CD4-positive, alpha-beta T cell (primary cell): ENCODE measurements around the gene HSF4. TPM values are rescaled to one million over a fixed set of nuclear protein-coding genes. Genes with fewer than 3 reads are reported as not detected.

Experiments used
- ATAC-seq: fragments of 200-7000 bp; cut with Tn5 transposase; one replicate; pipeline ENCODE4 v1.10.0; 2022; ENCODE audit warnings: mild to moderate bottlenecking; ENCODE audit not compliant: poor library complexity
- CTCF ChIA-PET: fragments of 350-600 bp; sonication (Branson Sonifier 250); formaldehyde crosslinking; loops from one replicate; lab custom pipeline; 2021; ENCODE audit warnings: antibody characterized with exemption, inconsistent platforms; lab: Charles Lee
- POLR2A ChIA-PET: fragments of 350-600 bp; sonication (Branson Sonifier 250); formaldehyde crosslinking; loops from one replicate; lab custom pipeline; 2021; ENCODE audit warnings: antibody characterized with exemption, inconsistent platforms; lab: Charles Lee
- DNase-seq, 14 experiments: peaks; one replicate each; pipeline ENCODE4 v3.0.0-alpha.2; 2013 to 2020; ENCODE audit warnings: mixed read lengths in 2 of 14
- H3K27ac ChIP-seq, 2 donors: one replicate each; pipeline versions ENCODE4 v1.5.1 to v1.7.0; 2013; ENCODE audit warnings: low read length in 2 of 2, low read depth in 1 of 2, mild to moderate bottlenecking in 1 of 2
- H3K27me3 ChIP-seq, 2 experiments: 1 replicate in 1 of 2; 2 replicates in 1 of 2; pipeline versions ENCODE4 v1.6.1 to v1.7.0; 2013; ENCODE audit warnings: low read length in 2 of 2, control low read depth in 1 of 2, mild to moderate bottlenecking in 1 of 2, moderate library complexity in 1 of 2; ENCODE audit not compliant: insufficient read depth in 2 of 2, control insufficient read depth in 1 of 2
- H3K36me3 ChIP-seq: one replicate; pipeline ENCODE4 v1.6.1; 2013; ENCODE audit warnings: low read length, control low read depth; ENCODE audit not compliant: insufficient read depth
- H3K4me1 ChIP-seq: one replicate; pipeline ENCODE4 v1.6.1; 2013; ENCODE audit warnings: low read length, control low read depth; ENCODE audit not compliant: insufficient read depth
- H3K4me3 ChIP-seq: one replicate; pipeline ENCODE4 v1.5.1; 2013; ENCODE audit warnings: mild to moderate bottlenecking, low read length, moderate library complexity
- H3K9me3 ChIP-seq, 2 experiments: 1 replicate in 1 of 2; 2 replicates in 1 of 2; pipeline versions ENCODE4 v1.6.1 to v1.7.0; 2013; ENCODE audit warnings: low read length in 2 of 2, mild to moderate bottlenecking in 2 of 2, control low read depth in 1 of 2, moderate library complexity in 1 of 2; ENCODE audit not compliant: control insufficient read depth in 1 of 2, insufficient read depth in 1 of 2
- H3K27ac Mint-ChIP-seq: one replicate; pipeline ENCODE4 v1.8.0; 2020; ENCODE audit warnings: mixed read lengths
- H3K27me3 Mint-ChIP-seq: one replicate; pipeline ENCODE4 v1.8.0; 2021; ENCODE audit warnings: mixed read lengths
- H3K36me3 Mint-ChIP-seq: one replicate; pipeline ENCODE4 v1.8.0; 2021; ENCODE audit warnings: low read depth, mixed read lengths
- H3K4me1 Mint-ChIP-seq: one replicate; pipeline ENCODE4 v1.8.0; 2021; ENCODE audit warnings: low read depth, mixed read lengths
- H3K4me3 Mint-ChIP-seq: one replicate; pipeline ENCODE4 v1.8.0; 2020; ENCODE audit warnings: mild to moderate bottlenecking, mixed read lengths
- H3K9me3 Mint-ChIP-seq: one replicate; pipeline ENCODE4 v1.8.0; 2020; ENCODE audit warnings: mixed read lengths
- CTCF ChIP-seq: fragments of 200-600 bp; IDR thresholded peaks from one replicate; pipeline ENCODE4 v1.8.0; 2022; ENCODE audit warnings: antibody characterized with exemption, mild to moderate bottlenecking
- intact Hi-C, 2 experiments: fragments of 100-400 bp; cut with DNase I in 1 of 2; cut with micrococcal nuclease in 1 of 2; formaldehyde crosslinking; loops; one replicate each; pipeline versions ENCODE4 v1.15.1 to v1.9.0; 2023 to 2025; cut with DNase I, micrococcal nuclease
- total RNA-seq, 174 experiments: library from RNA in 2 of 174; stranded (reverse) in 2 of 174; gene quantifications; one replicate each; pipeline ENCODE4 v1.2.3 and lab custom pipeline; 2021 to 2026

The HSF4 gene
- total RNA-seq, 2 experiments from 2014 or later, result 19.7 to 26.1 TPM

DNA sequence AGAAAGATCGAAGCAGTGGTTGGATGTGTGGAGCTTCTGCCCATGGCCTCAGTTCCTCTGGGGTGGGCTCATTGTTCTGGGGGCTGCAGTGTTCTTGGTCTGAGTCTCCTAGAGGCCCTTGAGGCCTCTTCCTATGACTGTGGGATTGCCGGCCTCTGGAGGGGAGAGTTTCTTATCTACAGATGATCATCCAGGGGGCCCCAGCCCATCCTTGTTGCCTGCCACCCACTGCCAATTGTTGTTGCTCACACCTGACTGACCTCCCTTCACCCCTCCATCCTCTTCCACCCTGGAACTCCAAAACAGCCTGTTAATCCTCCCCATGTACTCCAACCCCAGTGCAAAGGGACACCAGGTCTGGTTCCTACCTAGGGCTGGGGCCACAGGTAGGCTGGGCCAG, 19.6 kb upstream of the HSF4 start:
- POLR2A ChIA-PET, result no interaction called here
- no peaks in the 10 kb centered on the region for H3K4me1 Mint-ChIP-seq

DNA sequence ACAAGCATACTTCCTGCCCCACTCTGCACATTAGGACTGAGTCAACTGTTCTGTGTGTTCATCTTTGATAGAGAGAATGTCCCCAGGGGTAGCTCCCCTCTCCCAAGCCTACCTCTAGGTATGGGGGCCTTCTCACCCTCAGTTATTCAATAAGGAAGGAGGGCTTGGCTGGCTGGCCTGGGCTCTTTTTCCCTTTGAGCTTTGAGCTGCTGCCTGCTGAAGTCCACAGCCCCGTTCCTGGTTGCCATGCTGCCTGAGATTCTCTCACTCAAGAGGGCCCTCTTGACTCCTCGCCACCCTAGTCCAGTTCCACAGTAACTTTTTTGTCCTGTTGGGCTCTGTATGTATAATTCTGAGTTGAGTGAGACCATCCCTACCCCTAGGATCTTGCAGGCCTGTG, 18.8 kb upstream of the HSF4 start:
- H3K4me3 Mint-ChIP-seq, result no peak overlapping the region
- intact Hi-C loops, result loop anchor here in 1 of 2 experiments (10.0 kb wide), 1 partner anchor 309 kb away; no protein-coding TSS in a partner anchor
- peaks cover 12% of the 10 kb centered on the region for H3K4me1 ChIP-seq
- no peak overlapping the region for H3K4me3 ChIP-seq
- no peaks in the 10 kb centered on the region for H3K27me3 ChIP-seq
- no peaks in the 10 kb centered on the region for H3K9me3 Mint-ChIP-seq
- CTCF ChIA-PET, result no interaction called here
- no peaks in the 10 kb centered on the region for H3K4me1 Mint-ChIP-seq
- TF ChIP-seq CTCF, result no peak
- DNase-seq (no peak), ATAC-seq (no peak)
- peaks cover 69% of the 10 kb centered on the region for H3K36me3 ChIP-seq
- POLR2A ChIA-PET, result no interaction called here
- peaks cover 0 to 7% of the 10 kb centered on the region in 2 experiments for H3K9me3 ChIP-seq
- peaks cover 80% of the 10 kb centered on the region for H3K36me3 Mint-ChIP-seq
- H3K27ac Mint-ChIP-seq, result no peak overlapping the region
- no peak overlapping the region for H3K27ac ChIP-seq
- H3K27me3 Mint-ChIP-seq, result peaks cover 11% of the 10 kb centered on the region

More for the DNA sequence above, 19.6 kb upstream of the HSF4 start:
- Histone ChIP-seq H3K4me1 (peaks cover 7% of the 10 kb centered on the region), H3K27me3 (no peaks in the 10 kb centered on the region), H3K27ac (no peak overlapping the region), H3K9me3 (peaks cover 0 to 7% of the 10 kb centered on the region in 2 experiments), H3K4me3 (no peak overlapping the region), H3K36me3 (peaks cover 77% of the 10 kb centered on the region)
- intact Hi-C loops, result loop anchor here in 1 of 2 experiments (10.0 kb wide), 1 partner anchor 310 kb away; no protein-coding TSS in a partner anchor
- Mint-ChIP-seq H3K36me3 (peaks cover 88% of the 10 kb centered on the region), H3K9me3 (no peaks in the 10 kb centered on the region), H3K27me3 (peaks cover 11% of the 10 kb centered on the region), H3K27ac (no peak overlapping the region), H3K4me3 (no peak overlapping the region)
- DNase-seq (no peak), ATAC-seq (no peak)
- CTCF ChIA-PET, result interaction anchor here (1.7 kb wide), 1 partner anchor 10 kb away, joined by 5 read pairs; no protein-coding TSS in a partner anchor
- TF ChIP-seq CTCF, result no peak

GRCh38 chr16:67146523-67147357, 17.8 kb upstream of the HSF4 start:
- Histone ChIP-seq H3K4me3 (no peak overlapping the region), H3K4me1 (peaks cover 22% of the 10 kb centered on the region), H3K27me3 (no peaks in the 10 kb centered on the region), H3K27ac (no peak overlapping the region), H3K36me3 (peaks cover 59% of the 10 kb centered on the region), H3K9me3 (peaks cover 0 to 7% of the 10 kb centered on the region in 2 experiments)
- Mint-ChIP-seq H3K9me3 (no peaks in the 10 kb centered on the region), H3K4me3 (no peak overlapping the region), H3K36me3 (peaks cover 70% of the 10 kb centered on the region), H3K27ac (no peak overlapping the region), H3K4me1 (peaks cover 8% of the 10 kb centered on the region), H3K27me3 (peaks cover 14% of the 10 kb centered on the region)
- intact Hi-C loops, result loop anchor here in 1 of 2 experiments (10.0 kb wide), 1 partner anchor 308 kb away; no protein-coding TSS in a partner anchor
- no peak for TF ChIP-seq CTCF
- DNase-seq (no peak), ATAC-seq (no peak)
- POLR2A ChIA-PET, result no interaction called here
- CTCF ChIA-PET, result no interaction called here
